ENCODE data around the gene PTPRK. TPM values are rescaled to one million over a fixed set of nuclear protein-coding genes. Genes with fewer than 3 reads are reported as not detected.
A peak's percentile ranks its signal among the peaks of the same experiment; 100 is the strongest.

The PTPRK gene
- total and polyA plus RNA-seq, 2 experiments from 2014 or later: 26.9 to 56.4 TPM

DNA sequence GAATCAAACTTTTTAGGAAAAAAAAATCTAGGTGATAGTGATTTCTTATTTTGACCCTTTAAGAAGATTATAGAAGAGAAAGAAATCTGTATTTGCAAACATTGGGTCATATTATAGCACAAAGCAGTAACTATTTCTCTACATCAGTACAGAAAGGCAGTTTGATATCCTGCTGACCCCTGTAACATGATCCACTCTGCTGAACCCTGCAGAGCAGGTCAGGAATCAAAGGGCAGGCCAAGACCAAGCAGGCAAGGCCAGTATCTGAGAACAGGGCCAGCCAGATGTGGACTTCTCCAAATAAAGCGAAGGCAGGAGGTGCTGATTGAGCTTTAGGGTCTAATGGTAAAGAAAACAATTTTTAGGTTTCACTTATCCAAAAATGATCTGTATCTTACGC is 239.4 kb downstream of the PTPRK start:
- no peaks in the 10 kb centered on the region for H3K9me2 ChIP-seq (ENCODE audit: insufficient read depth)
- Mint-ChIP-seq H3K36me3 (ENCODE audit: low read depth) (no peaks in the 10 kb centered on the region), H3K9me3 (no peaks in the 10 kb centered on the region), H3K27ac (no peak overlapping the region), H3K4me3 (peak overlapping the region; percentile 14; the same call in 1 of the 3 replicates), H3K4me1 (peaks cover 39% of the 10 kb centered on the region), H3K27me3 (ENCODE audit: insufficient read depth, low read depth, poor library complexity) (peaks cover 1% of the 10 kb centered on the region)
- no peaks in the 10 kb centered on the region for H3K36me3 ChIP-seq (ENCODE audit: insufficient read depth)
- H3K4me3 ChIP-seq: no peak overlapping the region
- H4K20me1 ChIP-seq (replicated peaks; ENCODE audit: insufficient read depth): peaks cover 3% of the 10 kb centered on the region
- TF ChIP-seq EZH2phosphoT487 (IDR thresholded peaks at IDR 0.05; ENCODE audit: unreplicated experiment) (no peak), NANOG (IDR thresholded peaks at IDR 0.05; ENCODE audit: borderline replicate concordance) (no peak), EZH2 (IDR thresholded peaks at IDR 0.05; ENCODE audit: low read depth, unreplicated experiment) (no peak), ZNF114 (CRISPR knock-in tag; IDR thresholded peaks at IDR 0.05) (no peak), STAT1 (IDR thresholded peaks at IDR 0.05; ENCODE audit: unreplicated experiment) (no peak), CREB1 (CRISPR knock-in tag; IDR thresholded peaks at IDR 0.05; ENCODE audit: low read depth) (no peak), ZNF331 (CRISPR knock-in tag; IDR thresholded peaks at IDR 0.05; ENCODE audit: low read depth) (no peak), JUNB (IDR thresholded peaks at IDR 0.05; ENCODE audit: unreplicated experiment) (no peak), POLR2AphosphoS5 (IDR thresholded peaks at IDR 0.05; ENCODE audit: low read depth) (no peak)
- TF ChIP-seq, protein P1, sequence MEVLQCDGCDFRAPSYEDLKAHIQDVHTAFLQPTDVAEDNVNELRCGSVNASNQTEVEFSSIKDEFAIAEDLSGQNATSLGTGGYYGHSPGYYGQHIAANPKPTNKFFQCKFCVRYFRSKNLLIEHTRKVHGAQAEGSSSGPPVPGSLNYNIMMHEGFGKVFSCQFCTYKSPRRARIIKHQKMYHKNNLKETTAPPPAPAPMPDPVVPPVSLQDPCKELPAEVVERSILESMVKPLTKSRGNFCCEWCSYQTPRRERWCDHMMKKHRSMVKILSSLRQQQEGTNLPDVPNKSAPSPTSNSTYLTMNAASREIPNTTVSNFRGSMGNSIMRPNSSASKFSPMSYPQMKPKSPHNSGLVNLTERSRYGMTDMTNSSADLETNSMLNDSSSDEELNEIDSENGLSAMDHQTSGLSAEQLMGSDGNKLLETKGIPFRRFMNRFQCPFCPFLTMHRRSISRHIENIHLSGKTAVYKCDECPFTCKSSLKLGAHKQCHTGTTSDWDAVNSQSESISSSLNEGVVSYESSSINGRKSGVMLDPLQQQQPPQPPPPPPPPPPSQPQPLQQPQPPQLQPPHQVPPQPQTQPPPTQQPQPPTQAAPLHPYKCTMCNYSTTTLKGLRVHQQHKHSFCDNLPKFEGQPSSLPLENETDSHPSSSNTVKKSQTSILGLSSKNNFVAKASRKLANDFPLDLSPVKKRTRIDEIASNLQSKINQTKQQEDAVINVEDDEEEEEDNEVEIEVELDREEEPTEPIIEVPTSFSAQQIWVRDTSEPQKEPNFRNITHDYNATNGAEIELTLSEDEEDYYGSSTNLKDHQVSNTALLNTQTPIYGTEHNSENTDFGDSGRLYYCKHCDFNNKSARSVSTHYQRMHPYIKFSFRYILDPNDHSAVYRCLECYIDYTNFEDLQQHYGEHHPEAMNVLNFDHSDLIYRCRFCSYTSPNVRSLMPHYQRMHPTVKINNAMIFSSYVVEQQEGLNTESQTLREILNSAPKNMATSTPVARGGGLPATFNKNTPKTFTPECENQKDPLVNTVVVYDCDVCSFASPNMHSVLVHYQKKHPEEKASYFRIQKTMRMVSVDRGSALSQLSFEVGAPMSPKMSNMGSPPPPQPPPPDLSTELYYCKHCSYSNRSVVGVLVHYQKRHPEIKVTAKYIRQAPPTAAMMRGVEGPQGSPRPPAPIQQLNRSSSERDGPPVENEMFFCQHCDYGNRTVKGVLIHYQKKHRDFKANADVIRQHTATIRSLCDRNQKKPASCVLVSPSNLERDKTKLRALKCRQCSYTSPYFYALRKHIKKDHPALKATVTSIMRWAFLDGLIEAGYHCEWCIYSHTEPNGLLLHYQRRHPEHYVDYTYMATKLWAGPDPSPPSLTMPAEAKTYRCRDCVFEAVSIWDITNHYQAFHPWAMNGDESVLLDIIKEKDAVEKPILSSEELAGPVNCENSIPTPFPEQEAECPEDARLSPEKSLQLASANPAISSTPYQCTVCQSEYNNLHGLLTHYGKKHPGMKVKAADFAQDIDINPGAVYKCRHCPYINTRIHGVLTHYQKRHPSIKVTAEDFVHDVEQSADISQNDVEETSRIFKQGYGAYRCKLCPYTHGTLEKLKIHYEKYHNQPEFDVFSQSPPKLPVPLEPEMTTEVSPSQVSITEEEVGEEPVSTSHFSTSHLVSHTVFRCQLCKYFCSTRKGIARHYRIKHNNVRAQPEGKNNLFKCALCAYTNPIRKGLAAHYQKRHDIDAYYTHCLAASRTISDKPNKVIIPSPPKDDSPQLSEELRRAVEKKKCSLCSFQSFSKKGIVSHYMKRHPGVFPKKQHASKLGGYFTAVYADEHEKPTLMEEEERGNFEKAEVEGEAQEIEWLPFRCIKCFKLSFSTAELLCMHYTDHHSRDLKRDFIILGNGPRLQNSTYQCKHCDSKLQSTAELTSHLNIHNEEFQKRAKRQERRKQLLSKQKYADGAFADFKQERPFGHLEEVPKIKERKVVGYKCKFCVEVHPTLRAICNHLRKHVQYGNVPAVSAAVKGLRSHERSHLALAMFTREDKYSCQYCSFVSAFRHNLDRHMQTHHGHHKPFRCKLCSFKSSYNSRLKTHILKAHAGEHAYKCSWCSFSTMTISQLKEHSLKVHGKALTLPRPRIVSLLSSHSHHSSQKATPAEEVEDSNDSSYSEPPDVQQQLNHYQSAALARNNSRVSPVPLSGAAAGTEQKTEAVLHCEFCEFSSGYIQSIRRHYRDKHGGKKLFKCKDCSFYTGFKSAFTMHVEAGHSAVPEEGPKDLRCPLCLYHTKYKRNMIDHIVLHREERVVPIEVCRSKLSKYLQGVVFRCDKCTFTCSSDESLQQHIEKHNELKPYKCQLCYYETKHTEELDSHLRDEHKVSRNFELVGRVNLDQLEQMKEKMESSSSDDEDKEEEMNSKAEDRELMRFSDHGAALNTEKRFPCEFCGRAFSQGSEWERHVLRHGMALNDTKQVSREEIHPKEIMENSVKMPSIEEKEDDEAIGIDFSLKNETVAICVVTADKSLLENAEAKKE (CRISPR knock-in tag; IDR thresholded peaks at IDR 0.05): no peak
- TF ChIP-seq, protein P2, sequence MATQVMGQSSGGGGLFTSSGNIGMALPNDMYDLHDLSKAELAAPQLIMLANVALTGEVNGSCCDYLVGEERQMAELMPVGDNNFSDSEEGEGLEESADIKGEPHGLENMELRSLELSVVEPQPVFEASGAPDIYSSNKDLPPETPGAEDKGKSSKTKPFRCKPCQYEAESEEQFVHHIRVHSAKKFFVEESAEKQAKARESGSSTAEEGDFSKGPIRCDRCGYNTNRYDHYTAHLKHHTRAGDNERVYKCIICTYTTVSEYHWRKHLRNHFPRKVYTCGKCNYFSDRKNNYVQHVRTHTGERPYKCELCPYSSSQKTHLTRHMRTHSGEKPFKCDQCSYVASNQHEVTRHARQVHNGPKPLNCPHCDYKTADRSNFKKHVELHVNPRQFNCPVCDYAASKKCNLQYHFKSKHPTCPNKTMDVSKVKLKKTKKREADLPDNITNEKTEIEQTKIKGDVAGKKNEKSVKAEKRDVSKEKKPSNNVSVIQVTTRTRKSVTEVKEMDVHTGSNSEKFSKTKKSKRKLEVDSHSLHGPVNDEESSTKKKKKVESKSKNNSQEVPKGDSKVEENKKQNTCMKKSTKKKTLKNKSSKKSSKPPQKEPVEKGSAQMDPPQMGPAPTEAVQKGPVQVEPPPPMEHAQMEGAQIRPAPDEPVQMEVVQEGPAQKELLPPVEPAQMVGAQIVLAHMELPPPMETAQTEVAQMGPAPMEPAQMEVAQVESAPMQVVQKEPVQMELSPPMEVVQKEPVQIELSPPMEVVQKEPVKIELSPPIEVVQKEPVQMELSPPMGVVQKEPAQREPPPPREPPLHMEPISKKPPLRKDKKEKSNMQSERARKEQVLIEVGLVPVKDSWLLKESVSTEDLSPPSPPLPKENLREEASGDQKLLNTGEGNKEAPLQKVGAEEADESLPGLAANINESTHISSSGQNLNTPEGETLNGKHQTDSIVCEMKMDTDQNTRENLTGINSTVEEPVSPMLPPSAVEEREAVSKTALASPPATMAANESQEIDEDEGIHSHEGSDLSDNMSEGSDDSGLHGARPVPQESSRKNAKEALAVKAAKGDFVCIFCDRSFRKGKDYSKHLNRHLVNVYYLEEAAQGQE (IDR thresholded peaks at IDR 0.05; ENCODE audit: unreplicated experiment): no peak
- TF ChIP-seq, protein P3, sequence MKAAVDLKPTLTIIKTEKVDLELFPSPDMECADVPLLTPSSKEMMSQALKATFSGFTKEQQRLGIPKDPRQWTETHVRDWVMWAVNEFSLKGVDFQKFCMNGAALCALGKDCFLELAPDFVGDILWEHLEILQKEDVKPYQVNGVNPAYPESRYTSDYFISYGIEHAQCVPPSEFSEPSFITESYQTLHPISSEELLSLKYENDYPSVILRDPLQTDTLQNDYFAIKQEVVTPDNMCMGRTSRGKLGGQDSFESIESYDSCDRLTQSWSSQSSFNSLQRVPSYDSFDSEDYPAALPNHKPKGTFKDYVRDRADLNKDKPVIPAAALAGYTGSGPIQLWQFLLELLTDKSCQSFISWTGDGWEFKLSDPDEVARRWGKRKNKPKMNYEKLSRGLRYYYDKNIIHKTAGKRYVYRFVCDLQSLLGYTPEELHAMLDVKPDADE (IDR thresholded peaks at IDR 0.05): no peak
- TF ChIP-seq, protein P4, sequence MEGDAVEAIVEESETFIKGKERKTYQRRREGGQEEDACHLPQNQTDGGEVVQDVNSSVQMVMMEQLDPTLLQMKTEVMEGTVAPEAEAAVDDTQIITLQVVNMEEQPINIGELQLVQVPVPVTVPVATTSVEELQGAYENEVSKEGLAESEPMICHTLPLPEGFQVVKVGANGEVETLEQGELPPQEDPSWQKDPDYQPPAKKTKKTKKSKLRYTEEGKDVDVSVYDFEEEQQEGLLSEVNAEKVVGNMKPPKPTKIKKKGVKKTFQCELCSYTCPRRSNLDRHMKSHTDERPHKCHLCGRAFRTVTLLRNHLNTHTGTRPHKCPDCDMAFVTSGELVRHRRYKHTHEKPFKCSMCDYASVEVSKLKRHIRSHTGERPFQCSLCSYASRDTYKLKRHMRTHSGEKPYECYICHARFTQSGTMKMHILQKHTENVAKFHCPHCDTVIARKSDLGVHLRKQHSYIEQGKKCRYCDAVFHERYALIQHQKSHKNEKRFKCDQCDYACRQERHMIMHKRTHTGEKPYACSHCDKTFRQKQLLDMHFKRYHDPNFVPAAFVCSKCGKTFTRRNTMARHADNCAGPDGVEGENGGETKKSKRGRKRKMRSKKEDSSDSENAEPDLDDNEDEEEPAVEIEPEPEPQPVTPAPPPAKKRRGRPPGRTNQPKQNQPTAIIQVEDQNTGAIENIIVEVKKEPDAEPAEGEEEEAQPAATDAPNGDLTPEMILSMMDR (conservative IDR thresholded peaks at IDR 0.05; ENCODE audit: low read depth in 2 of 2): no peak
- no peak overlapping the region for H2AFZ ChIP-seq
- H3K27ac ChIP-seq (ENCODE audit: low read depth): no peak overlapping the region
- no peaks in the 10 kb centered on the region for H3K27me3 ChIP-seq (ENCODE audit: insufficient read depth)
- peak; percentile 60 for DNase-seq (ENCODE audit: low spot score)
- H3K4me2 ChIP-seq: peak overlapping the region; percentile 48
- H3K79me2 ChIP-seq (replicated peaks; ENCODE audit: insufficient read depth): no peaks in the 10 kb centered on the region
- H3F3A ChIP-seq (replicated peaks; ENCODE audit: low read depth): no peaks in the 10 kb centered on the region
- peaks cover 51% of the 10 kb centered on the region for H3K4me1 ChIP-seq (ENCODE audit: insufficient read depth)
- peak; percentile 95 for ATAC-seq
